ENCODE measurements around the gene TSPAN9.

Gene TSPAN9

DNA sequence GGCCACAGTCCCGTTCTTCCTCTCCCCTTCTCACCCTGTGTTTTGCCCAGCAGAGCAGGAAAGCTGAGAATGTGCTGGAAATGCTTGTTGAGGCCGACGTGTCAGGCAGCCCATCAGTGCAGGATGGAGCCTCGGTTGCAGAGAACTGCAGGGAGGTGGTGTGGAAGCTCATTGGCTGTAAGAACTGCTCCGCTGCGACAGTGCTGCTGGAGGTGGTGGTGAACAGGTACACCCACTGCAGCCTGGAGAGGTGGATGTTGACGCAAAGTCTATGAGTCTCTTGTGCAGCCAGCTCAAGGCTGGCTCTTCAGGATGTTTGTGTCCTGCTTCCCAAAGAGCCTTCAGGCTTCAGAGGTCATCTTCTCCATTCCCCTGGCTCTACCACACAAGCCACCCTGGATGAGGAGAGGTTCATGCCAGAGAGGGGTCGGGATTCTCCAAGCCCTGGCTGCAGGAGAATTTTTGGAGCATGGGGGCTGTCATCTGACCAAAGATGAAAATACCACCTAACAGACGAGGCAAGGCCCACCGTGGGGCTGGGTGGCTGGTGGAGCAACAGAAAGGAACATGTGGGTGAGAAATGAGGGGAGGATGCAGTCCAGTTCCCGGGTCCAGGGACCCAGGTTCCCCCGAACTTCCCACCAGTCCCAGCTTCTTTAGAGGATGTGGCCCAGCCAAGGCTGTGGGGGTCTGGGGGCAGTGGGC, 239.7 kb downstream of the TSPAN9 start:
- DNase-seq (ENCODE audit: low spot score): no peak

DNA sequence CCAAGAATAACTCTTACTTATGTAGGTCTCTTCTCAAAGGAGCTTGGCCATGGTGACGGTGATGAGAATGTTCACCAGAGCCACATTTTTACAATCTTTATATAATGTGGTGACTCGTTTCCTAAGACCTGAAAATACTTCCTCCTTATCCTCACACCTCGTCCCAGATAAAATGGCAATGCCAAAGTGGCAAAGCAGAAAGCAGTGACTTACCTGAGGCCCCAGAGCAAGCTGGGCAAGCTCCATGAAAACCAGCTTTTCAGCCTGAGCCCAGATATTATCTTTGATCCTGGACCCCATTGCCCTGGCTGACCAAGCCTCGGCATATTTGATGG, 240.3 kb downstream of the TSPAN9 start:
- no peak for DNase-seq (ENCODE audit: low spot score)

DNA sequence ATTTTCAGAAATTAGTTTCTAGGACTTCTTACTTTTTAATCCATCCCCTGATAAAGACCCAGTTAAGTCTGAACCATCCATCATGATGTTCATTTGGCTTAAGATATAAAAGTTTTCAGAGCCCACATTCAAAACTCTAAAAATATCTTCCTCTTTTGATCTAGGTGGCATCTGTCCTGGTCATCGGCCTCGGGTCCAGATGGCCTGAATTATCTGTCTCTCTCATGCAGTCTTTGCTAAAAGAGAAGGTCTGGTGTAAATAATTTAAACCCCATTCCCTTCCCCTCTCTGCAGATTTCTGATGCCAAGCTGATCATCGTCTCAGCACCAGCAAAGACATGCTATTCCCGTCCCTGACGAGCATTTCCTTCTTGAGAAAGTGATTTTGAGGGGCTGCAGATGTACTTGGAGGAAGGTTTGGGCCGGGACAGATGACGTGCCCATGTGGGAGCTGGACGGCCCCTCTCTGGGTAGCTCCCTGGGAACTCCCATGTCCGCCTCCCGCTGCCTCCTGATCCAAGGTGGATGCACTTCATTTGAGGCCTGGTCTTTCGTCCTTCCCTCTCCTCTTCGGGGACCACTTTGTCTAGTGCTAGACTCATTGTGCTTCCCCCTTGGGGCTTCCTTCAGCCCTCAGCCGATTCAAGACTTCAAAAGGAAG, 240.8 kb downstream of the TSPAN9 start:
- DNase-seq (ENCODE audit: low spot score): no peak

DNA sequence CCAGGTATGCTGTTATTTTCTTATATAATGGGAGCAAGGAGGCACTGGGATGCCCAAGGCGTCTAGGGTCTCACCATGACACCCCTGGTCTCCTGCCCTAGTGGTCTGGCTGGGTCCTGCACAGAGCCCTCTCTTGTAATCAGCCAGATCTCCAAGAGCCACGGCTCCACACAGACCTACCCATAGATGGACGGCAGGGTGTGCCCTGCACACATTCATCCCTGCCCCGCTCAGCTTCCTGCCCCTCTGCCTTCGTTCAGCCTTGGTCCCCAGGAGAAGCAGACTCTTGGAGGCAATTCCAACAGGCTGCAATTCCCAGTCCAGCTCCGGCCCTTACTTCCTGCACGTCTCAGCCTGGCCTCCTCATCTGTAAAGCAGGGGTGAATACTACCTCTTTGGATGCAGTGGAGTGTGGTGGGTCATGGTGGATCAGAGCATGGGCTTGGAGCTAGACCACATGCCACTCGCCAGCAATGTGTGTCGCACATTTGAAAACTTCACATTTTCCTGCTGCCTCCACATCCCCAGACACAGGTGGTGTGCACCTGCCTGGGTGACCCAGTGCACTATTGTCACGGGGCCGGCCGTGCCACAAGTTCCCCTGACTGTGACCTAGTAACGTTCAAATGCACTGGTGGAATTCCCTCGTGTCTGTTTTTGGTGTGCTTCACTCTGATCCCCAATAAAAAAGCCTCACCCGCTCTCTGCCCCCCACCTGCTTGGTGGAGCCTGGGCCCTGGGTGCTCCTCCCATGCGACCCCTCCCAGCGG, 242.7 kb downstream of the TSPAN9 start:
- no peak for DNase-seq (ENCODE audit: low spot score)

DNA sequence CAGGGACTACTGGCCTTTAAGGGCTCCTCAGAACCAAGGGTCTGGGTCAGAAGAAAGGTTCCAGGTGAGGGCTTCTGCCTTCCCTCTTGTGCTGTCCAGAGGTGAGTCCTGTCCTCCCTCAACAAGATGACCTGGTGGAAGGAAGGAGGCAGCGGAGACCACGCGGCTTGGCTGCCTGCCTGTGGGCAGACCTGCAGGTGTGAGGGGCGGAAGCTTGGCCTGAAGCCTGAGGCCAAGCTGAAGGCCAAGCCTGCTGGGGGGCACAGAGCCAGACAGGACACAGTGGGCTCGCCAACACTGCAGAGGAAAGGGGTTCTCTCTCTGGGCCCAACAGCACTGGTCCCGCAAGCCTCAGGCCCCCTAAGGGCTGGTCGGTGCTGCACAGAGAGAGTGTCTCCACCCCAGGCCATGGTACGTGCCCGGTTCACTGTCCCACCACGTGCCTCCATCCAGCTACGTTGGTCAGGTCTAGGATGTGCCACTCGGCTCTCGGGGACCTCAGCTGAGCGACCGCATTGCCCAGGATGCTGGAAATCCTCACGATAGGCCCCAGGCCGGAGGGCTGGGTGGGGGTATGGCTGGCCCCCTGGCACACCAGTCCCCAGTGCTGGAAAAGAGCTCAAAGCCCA, 243.8 kb downstream of the TSPAN9 start:
- DNase-seq (ENCODE audit: low spot score): no peak

DNA sequence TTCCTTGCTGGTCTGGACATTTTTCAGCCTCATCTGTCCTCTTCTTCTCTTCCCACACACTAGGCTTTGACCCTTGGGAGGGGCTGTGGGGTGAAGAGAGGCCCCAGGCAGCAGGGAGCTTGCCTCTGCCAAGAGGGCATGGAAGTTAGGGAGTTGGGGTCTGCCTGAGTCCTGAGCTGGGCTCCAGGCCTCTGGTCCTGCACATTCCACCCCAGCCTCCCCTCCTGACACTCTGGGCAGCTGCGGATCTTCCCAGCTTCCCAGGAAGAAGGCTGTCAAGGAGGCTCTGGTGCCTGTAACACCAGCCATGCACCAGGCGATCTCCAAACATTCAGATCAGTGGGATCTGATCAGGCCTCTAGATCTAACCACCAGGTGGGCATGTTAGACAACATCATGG, 244.7 kb downstream of the TSPAN9 start:
- no peak for DNase-seq (ENCODE audit: low spot score)

DNA sequence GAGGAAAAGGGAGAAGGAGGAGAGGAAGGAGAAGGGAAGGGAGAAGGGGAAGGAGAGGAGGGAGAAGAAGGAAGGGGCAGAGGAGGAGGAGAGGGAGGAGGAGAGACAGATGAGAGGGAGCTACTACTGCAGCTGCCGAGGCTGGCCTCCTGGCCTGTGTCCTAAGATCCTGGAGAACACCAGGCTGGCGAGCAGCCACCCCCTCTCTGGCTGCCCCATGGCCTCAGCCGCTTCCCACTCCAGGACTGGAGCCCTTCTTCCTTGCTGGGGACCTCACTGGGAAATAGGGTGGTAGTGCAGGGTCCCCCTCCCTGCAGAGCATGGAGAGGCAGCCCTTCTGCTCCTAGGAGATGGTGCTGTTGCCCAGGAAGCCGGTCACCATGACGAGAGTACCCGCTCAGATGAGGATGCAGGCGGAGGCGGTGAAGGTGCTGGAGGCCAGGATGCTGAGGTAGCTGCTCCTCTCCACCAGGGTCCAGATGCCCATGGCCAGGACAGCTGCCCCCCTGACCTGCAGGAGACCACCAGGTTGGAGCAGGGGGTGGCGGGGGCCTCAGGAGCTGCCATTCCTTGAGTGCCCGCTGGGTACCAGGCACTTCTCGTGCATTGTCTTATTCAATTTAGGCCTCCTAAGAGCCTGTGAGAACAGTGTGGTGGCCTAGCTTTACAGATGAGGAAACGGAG, 246.0 kb downstream of the TSPAN9 start:
- DNase-seq (ENCODE audit: low spot score): no peak

DNA sequence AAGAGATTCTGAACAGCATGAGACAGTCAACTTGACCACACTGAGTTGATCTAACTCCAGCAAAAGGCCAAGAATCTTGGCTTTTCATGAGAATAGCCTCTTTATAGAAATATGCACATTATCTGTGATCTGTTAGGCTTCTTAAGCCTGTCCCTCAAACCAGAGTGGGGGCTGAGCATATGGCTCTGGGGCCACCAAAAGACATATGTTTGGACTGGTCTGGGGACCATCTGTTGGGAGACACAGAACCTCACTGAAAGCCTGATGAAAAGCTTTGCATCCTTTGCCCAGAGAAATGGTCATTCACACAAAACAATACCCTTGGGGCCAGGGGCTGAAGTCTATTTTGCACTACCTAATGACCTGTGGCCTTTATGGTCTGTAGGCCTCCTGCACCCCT, 248.6 kb downstream of the TSPAN9 start:
- no peak for DNase-seq (ENCODE audit: low spot score)

DNA sequence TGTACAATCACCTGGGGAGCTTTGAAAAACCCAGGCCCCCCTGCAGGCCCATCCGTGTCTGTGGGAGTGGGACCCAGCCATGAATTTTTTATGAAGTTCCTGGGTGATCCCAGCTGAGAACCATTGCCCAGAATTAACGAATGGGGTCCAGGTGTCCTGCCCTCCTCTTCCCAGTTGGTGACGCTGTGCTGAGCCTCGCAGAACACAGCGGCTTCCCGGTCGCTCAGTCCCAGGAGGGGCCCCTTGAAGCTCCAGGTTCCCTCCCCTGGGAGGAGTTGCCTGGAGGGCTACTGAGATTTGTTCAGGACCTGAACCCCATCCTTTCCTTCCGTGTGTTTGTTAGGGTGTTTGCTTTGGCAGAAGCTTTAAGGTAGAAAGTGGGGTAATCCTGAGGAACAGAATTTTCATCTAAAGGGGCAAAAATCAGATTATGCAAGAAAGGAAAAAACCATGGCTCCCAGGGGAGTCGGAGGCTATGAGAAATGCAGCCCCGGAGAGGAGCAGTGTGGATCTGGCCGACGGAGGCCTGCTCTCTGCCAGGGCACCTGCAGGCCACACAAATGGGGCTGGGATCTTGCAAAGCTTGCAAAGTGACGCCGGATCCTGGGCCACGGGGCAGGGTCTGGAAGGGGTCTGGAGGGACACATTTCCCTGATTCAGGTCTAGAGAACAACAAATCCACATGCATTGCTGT, 249.1 kb downstream of the TSPAN9 start:
- DNase-seq (ENCODE audit: low spot score): no peak

DNA sequence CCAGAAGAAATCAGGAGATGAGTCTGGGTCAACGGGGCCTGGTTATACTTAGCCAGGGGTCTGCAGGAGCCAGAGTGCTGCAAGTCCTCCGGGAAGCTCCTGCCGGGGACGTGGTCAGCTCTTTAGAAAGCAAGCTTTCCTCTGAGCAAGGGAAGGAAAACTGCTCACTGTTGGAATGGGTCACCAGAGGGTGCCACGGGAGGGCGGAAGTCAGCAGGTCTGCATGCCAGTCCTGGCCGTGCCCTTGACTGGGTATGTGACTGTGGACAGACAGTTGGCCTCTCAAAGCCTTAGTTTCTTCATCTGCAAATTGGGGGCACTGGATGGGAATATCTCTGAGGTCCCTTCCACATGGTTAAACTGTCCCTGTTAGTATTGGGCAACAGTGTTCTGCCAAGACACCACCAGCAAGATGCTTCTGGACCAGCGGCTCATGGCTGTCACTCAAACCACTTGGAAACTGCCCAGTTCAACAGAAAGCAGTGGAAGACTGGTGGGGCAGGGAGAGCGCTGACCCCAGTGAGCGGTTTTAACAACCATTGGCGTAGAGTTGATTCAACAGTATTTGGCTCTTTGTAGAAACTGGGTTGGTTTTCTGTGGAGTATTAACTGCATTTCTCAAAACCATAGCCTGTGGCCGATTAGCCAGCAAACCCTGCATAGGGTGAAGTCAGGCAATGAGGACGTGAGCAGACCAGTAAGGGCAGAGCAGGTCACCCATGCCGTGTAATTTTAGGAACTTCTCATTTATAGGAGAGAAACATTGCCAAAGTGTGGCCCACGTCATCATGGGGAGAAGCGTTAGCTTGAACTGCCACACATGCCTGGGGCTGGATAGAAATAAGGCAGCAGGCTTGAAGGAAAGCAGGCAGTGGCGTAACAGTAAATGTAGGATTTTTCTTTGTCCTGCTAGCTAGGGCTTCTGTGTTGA, 249.9 kb downstream of the TSPAN9 start:
- DNase-seq (ENCODE audit: low spot score): no peak

DNA sequence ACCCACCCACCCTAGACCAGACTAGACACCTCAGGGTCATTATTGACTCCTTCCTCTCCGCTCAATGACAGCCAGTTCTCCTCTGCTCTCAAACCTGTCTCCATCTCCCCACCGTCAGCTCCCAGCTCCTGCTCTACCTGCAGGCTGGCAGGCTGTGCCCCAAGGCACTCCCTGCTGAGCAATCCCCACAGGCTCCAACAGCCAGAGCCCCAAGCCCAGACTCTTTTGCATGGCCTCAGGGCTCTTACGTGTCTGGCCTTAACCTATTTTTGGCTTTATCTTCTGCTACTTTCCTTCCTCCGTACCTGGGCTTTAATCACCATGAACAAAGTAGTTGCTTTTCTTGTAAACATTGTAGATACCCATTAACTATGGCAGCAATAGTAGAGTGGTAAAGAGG, 250.9 kb downstream of the TSPAN9 start:
- no peak for DNase-seq (ENCODE audit: low spot score)

DNA sequence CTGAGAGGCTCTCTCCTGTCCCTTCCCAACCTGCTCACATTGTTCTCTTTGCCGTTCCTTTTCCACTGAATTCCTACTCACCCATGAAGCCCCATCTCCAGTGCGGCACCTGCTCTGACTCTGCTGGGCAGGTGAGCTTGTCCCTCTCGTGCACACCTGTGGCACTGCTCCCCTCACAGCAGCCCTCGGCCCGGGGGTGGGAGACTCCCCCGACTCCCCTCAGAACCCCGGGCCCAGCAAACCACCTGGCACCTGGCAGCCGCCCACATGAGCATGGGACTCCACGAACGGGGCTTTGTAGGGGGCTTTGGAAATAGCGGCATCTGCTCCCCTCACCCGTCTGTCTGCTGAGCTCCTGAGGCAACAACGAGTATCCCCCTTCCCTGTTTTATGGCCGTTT, 251.4 kb downstream of the TSPAN9 start:
- no peak for DNase-seq (ENCODE audit: low spot score)

DNA sequence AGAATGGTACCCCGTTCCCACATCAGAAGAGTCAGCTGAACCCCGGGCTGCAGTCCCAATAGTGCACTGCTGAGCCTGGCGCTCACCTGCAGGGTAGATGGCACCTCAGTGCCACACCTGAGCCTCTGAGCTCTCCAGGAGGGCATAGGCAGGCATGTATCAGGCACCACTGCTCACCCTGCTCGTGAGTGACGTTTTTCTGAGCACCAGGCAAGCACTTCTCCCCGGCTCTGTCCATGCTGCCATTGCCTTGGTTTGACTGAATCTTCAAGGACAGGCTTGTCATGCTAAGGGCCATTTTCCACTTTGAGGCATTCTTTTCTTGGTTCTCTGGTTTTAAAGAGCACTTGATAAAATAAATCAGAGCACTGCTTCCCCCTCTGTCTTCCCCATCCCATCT, 252.2 kb downstream of the TSPAN9 start:
- no peak for DNase-seq (ENCODE audit: low spot score)

DNA sequence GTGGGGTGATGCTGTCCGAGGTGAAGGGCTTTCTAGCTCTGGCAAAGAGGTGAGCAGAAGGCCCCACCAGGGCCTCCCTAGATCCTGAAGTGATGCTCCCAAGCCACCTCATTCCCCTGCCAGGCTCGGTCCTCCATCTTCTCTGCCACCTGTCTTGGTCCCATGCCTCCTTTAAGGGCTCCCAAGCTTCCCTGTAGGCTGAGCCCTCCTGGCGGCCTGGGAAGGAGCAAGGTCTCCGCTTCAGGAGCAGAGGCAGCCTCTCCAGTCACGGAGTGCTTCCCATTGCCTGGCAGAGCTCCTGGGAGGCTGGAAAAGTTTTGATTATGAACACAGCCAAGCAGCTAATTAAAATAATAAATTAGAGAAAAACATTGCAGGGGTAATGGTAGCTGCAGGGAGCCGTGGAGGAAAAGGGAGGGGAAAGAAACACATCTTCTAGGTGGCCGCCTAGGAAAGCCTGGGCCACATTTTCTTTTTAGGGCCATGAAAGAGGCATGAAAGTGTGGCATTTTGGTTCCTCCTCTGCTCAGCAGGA, 253.9 kb downstream of the TSPAN9 start:
- DNase-seq (ENCODE audit: low spot score): no peak

DNA sequence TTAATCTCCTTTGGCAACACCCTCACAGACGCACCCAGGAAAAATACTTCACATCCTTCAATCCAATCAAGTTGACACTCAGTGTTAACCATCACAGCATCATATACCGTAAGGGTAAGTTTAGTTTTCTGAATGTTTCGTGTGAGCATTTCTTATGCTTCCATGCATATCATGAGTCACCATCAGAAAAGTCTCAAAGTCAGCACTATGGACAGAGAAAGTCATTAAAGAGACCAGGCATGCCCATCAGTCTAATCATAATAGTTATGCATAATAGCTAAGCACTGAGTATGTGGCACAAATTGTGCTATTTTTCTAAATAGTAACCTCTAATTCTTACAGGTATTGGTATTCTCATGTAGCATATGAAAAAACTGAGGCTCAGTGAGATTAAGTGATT, 255.0 kb downstream of the TSPAN9 start:
- no peak for DNase-seq (ENCODE audit: low spot score)

DNA sequence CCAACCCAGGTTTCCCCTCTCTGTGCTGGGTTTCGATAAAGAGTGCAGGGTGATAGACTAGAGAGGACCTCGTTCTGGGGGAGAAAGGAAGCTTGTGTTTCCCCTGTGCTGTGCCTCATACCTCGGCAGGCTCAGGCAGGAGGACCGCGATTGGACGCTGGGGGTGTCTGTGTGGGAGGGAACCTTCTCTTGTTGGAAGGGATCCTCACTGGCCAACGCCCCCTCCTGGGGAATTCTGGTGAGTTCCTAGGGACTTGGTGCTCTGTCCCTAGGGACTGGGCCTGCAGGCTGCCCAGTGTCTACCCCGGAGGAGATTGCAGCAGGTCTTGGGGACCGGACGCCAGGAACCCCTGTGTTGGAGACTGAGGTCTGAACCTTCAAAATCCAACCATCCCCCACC, 256.4 kb downstream of the TSPAN9 start:
- no peak for DNase-seq (ENCODE audit: low spot score)

DNA sequence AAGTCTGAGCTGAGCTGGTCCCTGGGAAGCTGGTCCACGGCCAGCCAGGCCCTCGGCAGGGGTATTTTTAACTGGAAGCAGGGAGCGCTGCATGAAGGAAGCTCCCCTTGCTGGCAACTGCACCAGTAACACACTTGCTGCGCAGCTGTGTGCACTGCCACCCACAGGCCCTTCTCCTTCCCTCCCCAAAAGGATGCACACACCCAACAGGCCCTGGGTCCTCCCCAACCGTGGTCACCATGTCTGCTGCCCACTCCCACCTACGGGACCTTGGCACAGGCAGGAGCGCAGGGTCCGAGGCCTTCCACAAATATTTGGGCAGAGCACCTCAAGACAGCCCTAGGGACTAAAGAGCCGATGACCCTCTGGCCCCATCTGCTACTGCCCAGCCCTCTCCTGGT, 256.8 kb downstream of the TSPAN9 start:
- DNase-seq (ENCODE audit: low spot score): no peak

DNA sequence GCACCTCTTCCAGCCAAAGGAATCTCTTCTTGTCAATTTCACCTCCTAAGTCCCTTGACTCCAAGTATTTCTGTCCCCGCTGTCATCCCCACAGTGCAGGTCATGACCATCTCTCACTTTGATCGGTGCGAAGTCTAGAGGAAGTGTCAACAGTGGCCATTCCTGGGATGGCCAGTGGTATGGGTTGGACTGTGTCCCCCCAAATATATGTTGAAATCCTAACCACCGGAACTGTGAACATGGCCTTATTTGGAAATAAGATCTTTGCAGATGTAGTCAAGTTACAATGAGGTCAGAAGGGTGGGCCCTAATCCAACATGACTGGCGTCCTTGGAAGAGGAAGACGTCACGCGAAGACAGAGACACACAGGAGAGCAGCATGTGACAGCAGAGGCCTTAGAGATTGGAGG, 257.9 kb downstream of the TSPAN9 start:
- DNase-seq (ENCODE audit: low spot score): no peak

Measured in left forelimb (tissue), 1 donor.